ENCODE data around the gene E2F7. TPM values are rescaled to one million over a fixed set of nuclear protein-coding genes. Genes with fewer than 3 reads are reported as not detected.

The E2F7 gene
- polyA plus RNA-seq, 1 of the 3 experiments (the other 2 are of a cell fraction), result 8.8 TPM

- Histone ChIP-seq H2AFZ (ENCODE audit: low read depth) (no peak overlapping the region), H3K79me2 (ENCODE audit: insufficient read depth) (no peaks in the 10 kb centered on the region), H4K20me1 (ENCODE audit: insufficient read depth) (no peaks in the 10 kb centered on the region), H3K4me3 (ENCODE audit: low read depth in 2 of 2, low read length in 1 of 2) (no peak overlapping the region), H3K4me2 (no peak overlapping the region), H3F3A (replicated peaks; ENCODE audit: insufficient read depth) (peaks cover 3% of the 10 kb centered on the region), H3K9ac (no peak overlapping the region), H3K27me3 (ENCODE audit: insufficient read depth) (no peaks in the 10 kb centered on the region), H3K27ac (ENCODE audit: low read depth in 2 of 2, low read length in 1 of 2) (no peak overlapping the region), H3K9me2 (no peaks in the 10 kb centered on the region), H3K9me3 (no peaks in the 10 kb centered on the region), H3K4me1 (ENCODE audit: control insufficient read depth in 1 of 2, insufficient read depth in 2 of 2, low read depth in 1 of 2, low read length in 1 of 2) (peaks cover 0 to 2% of the 10 kb centered on the region in 2 experiments; a peak in 1 of 4 replicates), H3K36me3 (replicated peaks in 1 of 2; ENCODE audit: control insufficient read depth in 1 of 2, insufficient read depth in 2 of 2, low read length in 1 of 2) (no peaks in the 10 kb centered on the region)
- no peak for DNase-seq
- CTCF ChIA-PET, result interaction anchor here (1.2 kb wide), 1 partner anchor 9 kb away, joined by 5 read pairs; no protein-coding TSS in a partner anchor
- TF ChIP-seq NRF1 (IDR thresholded peaks at IDR 0.05; ENCODE audit: low read depth, low read length), result no peak
- no peak for TF ChIP-seq NFIC (IDR thresholded peaks at IDR 0.05; ENCODE audit: borderline replicate concordance)
- TF ChIP-seq GABPA (IDR thresholded peaks at IDR 0.05; ENCODE audit: low read depth), result no peak
- no peak for TF ChIP-seq CTCF (IDR thresholded peaks at IDR 0.05)
- TF ChIP-seq GATA2 (CRISPR knock-in tag; IDR thresholded peaks at IDR 0.05), result no peak
- TF ChIP-seq, protein P1, sequence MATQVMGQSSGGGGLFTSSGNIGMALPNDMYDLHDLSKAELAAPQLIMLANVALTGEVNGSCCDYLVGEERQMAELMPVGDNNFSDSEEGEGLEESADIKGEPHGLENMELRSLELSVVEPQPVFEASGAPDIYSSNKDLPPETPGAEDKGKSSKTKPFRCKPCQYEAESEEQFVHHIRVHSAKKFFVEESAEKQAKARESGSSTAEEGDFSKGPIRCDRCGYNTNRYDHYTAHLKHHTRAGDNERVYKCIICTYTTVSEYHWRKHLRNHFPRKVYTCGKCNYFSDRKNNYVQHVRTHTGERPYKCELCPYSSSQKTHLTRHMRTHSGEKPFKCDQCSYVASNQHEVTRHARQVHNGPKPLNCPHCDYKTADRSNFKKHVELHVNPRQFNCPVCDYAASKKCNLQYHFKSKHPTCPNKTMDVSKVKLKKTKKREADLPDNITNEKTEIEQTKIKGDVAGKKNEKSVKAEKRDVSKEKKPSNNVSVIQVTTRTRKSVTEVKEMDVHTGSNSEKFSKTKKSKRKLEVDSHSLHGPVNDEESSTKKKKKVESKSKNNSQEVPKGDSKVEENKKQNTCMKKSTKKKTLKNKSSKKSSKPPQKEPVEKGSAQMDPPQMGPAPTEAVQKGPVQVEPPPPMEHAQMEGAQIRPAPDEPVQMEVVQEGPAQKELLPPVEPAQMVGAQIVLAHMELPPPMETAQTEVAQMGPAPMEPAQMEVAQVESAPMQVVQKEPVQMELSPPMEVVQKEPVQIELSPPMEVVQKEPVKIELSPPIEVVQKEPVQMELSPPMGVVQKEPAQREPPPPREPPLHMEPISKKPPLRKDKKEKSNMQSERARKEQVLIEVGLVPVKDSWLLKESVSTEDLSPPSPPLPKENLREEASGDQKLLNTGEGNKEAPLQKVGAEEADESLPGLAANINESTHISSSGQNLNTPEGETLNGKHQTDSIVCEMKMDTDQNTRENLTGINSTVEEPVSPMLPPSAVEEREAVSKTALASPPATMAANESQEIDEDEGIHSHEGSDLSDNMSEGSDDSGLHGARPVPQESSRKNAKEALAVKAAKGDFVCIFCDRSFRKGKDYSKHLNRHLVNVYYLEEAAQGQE (IDR thresholded peaks at IDR 0.05; ENCODE audit: low read depth, low read length), result no peak
- no peak for TF ChIP-seq TCF12 (IDR thresholded peaks at IDR 0.05)
- TF ChIP-seq RFX5 (IDR thresholded peaks at IDR 0.05; ENCODE audit: low read length), result no peak
- TF ChIP-seq POLR2AphosphoS5 (IDR thresholded peaks at IDR 0.05; ENCODE audit: low read depth, low read length), result no peak
- no peak for TF ChIP-seq YY1 (IDR thresholded peaks at IDR 0.05; ENCODE audit: low read depth)
- TF ChIP-seq SIN3A (IDR thresholded peaks at IDR 0.05; ENCODE audit: borderline replicate concordance, low read depth, low read length), result no peak
- TF ChIP-seq MEF2A (IDR thresholded peaks at IDR 0.05; ENCODE audit: borderline replicate concordance, low read depth), result no peak
- no peak for TF ChIP-seq FOXJ3 (CRISPR knock-in tag; IDR thresholded peaks at IDR 0.05)
- 94% methylated on average over 3 of the region's 3 CpGs for WGBS (ENCODE audit: low lambda C conversion rate)
- POLR2A ChIA-PET, result no interaction called here
Measured at GRCh38 chr12:77002382-77002781, 63.0 kb downstream of the E2F7 start.

GRCh38 chr12:77001276-77001675, 64.1 kb downstream of the E2F7 start:
- Histone ChIP-seq H3K79me2 (ENCODE audit: insufficient read depth) (no peaks in the 10 kb centered on the region), H3K4me1 (ENCODE audit: control insufficient read depth in 1 of 2, insufficient read depth in 2 of 2, low read depth in 1 of 2, low read length in 1 of 2) (peaks cover 0 to 2% of the 10 kb centered on the region in 2 experiments; a peak in 1 of 4 replicates), H3F3A (replicated peaks; ENCODE audit: insufficient read depth) (peaks cover 1% of the 10 kb centered on the region), H4K20me1 (ENCODE audit: insufficient read depth) (no peaks in the 10 kb centered on the region), H3K36me3 (replicated peaks in 1 of 2; ENCODE audit: control insufficient read depth in 1 of 2, insufficient read depth in 2 of 2, low read length in 1 of 2) (no peaks in the 10 kb centered on the region), H3K27me3 (ENCODE audit: insufficient read depth) (no peaks in the 10 kb centered on the region), H3K4me2 (no peak overlapping the region), H3K9me3 (no peaks in the 10 kb centered on the region), H3K27ac (ENCODE audit: low read depth in 2 of 2, low read length in 1 of 2) (no peak overlapping the region), H3K4me3 (ENCODE audit: low read depth in 2 of 2, low read length in 1 of 2) (no peak overlapping the region), H2AFZ (ENCODE audit: low read depth) (no peak overlapping the region), H3K9me2 (no peaks in the 10 kb centered on the region), H3K9ac (no peak overlapping the region)
- ChIA-PET CTCF (interaction anchor here (5.9 kb wide), 1 partner anchor 9 kb away, joined by 48 read pairs; no protein-coding TSS in a partner anchor), POLR2A (no interaction called here)
- no peak for DNase-seq
- WGBS (ENCODE audit: low lambda C conversion rate), result 86% methylated on average over 18 of the region's 18 CpGs
- TF ChIP-seq RFX5 (IDR thresholded peaks at IDR 0.05; ENCODE audit: low read length) (no peak), MEF2A (IDR thresholded peaks at IDR 0.05; ENCODE audit: borderline replicate concordance, low read depth) (no peak), EP300 (IDR thresholded peaks at IDR 0.05; ENCODE audit: borderline replicate concordance in 1 of 2, low read depth in 1 of 2, low read length in 1 of 2) (no peak), USF1 (IDR thresholded peaks at IDR 0.05; ENCODE audit: borderline replicate concordance, low read depth) (no peak), TEAD4 (IDR thresholded peaks at IDR 0.05; ENCODE audit: borderline replicate concordance, insufficient read depth) (no peak), POLR2AphosphoS5 (IDR thresholded peaks at IDR 0.05; ENCODE audit: low read depth, low read length) (no peak)
- TF ChIP-seq, protein P2, sequence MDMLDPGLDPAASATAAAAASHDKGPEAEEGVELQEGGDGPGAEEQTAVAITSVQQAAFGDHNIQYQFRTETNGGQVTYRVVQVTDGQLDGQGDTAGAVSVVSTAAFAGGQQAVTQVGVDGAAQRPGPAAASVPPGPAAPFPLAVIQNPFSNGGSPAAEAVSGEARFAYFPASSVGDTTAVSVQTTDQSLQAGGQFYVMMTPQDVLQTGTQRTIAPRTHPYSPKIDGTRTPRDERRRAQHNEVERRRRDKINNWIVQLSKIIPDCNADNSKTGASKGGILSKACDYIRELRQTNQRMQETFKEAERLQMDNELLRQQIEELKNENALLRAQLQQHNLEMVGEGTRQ (IDR thresholded peaks at IDR 0.05; ENCODE audit: borderline replicate concordance, low read depth, low read length), result no peak
- TF ChIP-seq, protein P3, sequence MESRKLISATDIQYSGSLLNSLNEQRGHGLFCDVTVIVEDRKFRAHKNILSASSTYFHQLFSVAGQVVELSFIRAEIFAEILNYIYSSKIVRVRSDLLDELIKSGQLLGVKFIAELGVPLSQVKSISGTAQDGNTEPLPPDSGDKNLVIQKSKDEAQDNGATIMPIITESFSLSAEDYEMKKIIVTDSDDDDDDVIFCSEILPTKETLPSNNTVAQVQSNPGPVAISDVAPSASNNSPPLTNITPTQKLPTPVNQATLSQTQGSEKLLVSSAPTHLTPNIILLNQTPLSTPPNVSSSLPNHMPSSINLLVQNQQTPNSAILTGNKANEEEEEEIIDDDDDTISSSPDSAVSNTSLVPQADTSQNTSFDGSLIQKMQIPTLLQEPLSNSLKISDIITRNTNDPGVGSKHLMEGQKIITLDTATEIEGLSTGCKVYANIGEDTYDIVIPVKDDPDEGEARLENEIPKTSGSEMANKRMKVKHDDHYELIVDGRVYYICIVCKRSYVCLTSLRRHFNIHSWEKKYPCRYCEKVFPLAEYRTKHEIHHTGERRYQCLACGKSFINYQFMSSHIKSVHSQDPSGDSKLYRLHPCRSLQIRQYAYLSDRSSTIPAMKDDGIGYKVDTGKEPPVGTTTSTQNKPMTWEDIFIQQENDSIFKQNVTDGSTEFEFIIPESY (IDR thresholded peaks at IDR 0.05; ENCODE audit: borderline replicate concordance, low read depth), result no peak
- TF ChIP-seq, protein P4, sequence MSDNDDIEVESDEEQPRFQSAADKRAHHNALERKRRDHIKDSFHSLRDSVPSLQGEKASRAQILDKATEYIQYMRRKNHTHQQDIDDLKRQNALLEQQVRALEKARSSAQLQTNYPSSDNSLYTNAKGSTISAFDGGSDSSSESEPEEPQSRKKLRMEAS (IDR thresholded peaks at IDR 0.05; ENCODE audit: low read depth), result no peak

All from SK-N-SH (cell line).